NCI-H1092 treated with DMSO at 0.1 percent for 48 hours (cell line): ENCODE results near the gene TMEM185A.
"Not testable (repeated sequence)": the region's sequence is repeated elsewhere in the genome, so short reads cannot be mapped to it uniquely, and the experiment has no call there.

Experiments
- DNase-seq: peaks from one replicate; lab custom pipeline; 2025; lab: John Stamatoyannopoulos, UW

Gene TMEM185A

DNA sequence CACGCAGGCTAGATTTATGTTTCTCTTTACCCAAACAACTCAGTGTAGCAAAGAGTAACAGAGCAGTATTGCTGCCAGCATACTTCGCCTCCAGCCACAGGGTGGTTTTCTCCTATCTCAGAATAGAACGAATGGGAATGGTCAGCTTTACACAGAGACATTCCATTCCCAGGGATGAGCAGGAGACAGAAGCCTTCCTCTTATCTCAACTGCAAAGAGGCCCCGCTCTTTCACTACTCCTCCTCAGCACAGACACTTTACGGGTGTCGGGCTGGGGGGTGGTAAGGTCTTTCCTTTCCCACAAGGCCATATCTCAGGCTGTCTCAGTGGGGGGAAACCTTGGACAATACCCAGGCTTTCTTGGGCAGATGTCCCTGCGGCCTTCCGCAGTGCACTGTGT lies 4.8 kb downstream of the TMEM185A start:
- not testable (repeated sequence) for DNase-seq

DNA sequence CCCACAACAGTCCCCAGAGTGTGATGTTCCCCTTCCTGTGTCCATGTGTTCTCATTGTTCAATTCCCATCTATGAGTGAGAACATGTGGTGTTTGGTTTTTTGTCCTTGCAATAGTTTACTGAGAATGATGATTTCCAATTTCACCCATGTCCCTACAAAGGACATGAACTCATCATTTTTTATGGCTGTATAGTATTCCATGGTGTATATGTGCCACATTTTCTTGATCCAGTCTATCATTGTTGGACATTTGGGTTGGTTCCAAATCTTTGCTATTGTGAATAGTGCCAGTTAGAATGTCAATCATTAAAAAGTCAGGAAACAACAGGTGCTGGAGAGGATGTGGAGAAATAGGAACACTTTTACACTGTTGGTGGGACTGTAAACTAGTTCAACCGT lies 11.9 kb downstream of the TMEM185A start:
- not testable (repeated sequence) for DNase-seq

DNA sequence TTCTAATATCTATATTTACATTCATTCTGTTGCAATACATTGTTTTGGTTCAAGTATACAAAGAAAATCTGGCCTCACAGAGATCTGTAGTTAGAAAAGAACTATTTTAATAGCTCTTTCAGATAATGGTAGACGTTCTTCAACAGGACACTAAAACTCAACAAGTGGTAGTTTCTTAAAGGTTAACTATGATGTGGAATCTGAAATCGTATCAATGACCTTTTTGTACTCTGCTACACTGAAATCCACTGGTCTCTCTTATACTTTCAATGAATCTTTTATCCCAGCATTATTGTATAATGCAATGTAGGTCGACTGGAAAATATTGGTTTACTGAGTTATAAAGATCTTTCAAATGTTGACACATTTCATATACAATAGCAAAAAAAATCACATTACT lies 12.7 kb downstream of the TMEM185A start:
- no peak for DNase-seq

DNA sequence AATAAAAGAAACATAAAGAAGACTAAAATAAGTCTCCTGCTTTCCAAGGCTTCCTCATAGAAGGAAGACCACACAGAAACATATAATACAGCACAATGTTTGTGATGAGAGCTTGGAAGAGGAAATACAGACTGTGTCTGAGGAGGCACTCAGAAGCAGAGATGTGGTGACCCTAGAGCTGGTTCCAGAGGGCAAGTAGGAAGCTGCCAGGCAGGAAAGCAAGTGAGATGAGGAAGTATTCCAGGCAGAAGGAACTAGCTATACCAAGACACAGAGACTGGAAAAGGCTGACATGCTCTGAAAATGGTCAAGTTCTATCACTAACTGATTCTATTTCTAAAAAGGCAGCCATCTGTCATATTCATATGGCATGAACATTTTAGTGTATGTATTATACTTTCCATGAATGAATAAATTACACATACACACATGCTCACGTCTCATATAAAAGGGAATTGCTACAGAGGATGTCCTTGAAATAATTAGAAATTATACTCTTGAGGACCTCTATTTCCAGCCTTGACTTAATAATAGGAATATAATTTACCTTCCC lies 19.9 kb downstream of the TMEM185A start:
- no peak for DNase-seq

DNA sequence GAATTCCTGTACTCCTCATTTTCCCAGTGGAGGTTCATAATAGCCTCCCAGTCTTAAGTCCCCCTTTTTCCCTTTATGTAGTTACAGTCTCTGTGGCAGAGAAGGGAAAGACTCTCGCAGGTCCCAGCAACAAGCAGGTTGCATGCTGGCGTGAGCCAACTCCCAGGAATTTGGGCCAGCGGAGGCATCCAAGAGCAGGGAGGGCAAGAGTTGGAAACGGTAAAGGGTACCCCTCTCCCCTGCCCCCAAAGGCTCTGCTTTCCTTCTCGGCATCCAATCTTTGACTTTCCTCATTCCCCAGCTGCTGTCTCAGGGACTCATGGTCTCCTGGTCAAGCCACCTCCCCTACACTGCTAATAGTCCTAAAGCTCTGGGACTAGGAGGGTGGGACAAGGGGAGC lies 21.1 kb downstream of the TMEM185A start:
- no peak for DNase-seq

DNA sequence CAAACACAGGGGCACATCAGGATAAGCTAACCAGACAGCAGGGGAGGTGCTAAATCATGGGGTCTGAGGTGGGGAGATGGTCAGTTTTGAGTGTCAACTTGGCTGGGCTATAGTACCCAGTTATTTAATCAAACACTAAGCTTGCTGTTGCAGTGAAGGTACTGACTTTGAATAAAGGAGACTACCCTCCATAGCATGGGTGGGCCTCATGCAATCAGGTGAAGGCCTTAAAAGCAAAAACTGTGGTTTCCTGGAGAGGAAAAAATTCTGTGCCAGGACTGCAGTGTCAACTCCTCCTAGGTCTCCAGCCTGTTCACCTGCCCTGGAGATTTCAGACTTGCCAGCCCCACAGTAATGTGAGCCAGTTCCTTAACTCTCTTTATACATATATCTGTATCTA lies 23.9 kb downstream of the TMEM185A start:
- no peak for DNase-seq

DNA sequence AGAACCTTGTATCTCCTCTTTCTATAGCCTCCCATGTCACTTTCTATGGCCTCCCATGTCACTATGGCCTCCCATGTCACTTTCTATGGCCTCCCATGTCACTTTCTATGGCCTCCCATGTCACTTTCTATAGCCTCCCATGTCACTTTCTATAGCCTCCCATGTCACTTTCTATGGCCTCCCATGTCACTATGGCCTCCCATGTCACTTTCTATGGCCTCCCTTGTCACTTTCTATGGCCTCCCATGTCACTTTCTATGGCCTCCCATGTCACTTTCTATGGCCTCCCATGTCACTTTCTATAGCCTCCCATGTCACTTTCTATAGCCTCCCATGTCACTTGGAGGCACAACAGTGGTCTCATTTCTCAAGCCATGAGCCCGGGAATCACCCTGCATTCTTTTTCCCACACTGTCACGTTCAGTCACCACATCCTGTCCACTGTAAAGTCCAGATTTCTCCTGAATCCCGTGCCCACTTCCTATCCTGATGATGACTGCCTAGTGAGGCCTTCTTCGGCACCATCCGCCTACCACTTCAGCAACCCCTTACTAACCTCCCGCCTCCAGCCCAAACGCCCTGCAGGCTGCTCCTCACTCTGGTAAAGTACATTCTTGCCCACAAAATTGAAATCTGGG lies 26.2 kb downstream of the TMEM185A start:
- not testable (repeated sequence) for DNase-seq

DNA sequence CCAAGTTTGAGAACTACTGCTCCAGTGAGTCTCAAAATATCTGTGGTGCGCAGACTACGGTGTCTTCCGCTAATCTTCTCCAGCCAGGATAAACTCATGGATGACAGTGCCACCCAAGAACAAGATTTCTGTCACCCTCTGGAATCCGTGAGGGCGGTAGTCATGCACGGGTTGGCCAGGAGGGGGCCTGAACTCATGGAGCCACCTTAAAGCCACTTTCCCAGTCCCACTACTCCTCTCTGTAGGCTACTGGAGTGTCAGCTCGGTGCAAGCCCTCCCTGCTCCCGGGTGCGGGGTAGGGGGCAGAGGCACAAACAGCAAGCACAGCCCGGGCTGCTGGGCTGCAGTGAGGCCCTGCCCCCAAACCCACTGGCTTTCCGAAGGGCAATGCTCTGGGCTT lies 33.0 kb downstream of the TMEM185A start:
- not testable (repeated sequence) for DNase-seq

DNA sequence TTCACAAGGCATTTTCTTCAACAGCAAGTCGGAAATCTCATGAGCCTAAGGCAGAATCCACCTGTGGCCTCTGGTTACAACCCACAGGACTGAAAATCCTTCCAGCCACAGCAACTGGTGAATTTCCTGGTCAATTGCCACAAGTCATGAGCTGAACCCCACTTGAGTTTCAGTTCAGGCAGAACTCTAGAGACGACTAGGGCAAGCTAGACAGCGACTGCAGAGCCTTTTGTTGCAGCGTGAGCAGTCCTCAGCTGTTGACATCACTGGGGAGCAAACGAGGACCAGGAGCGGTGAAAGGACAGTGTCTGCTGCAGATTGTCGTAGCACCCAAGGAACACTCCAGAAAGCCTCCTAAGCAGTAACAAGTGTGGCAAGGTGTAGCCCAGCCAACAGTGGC lies 35.6 kb downstream of the TMEM185A start:
- DNase-seq = not testable (repeated sequence)

DNA sequence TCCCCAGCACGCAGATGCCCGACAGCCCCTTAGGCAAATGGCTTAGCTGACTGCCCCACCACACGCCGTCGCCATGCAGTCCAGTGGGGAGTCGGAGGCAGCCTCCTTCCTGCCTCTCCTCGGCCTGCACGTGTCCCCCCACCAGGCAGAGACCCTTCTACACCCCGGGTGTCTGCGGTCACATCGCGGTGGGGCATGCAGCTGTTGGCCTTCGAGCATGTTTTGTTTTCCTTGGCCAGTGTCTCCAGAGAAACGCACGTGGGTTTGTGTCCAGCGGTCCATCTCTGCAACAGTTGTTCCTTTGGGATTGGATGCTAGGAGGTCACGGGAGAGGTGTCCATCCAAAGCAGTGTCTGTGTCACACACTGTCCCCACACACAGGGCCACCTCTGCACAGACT lies 36.4 kb downstream of the TMEM185A start, which contains the start of gene HSFX2:
HSFX2 (minus strand) TSS at position 101 of the 400 bp plus-strand sequence. CDS start 614 bp downstream, outside the sequence.
- DNase-seq = not testable (repeated sequence)

DNA sequence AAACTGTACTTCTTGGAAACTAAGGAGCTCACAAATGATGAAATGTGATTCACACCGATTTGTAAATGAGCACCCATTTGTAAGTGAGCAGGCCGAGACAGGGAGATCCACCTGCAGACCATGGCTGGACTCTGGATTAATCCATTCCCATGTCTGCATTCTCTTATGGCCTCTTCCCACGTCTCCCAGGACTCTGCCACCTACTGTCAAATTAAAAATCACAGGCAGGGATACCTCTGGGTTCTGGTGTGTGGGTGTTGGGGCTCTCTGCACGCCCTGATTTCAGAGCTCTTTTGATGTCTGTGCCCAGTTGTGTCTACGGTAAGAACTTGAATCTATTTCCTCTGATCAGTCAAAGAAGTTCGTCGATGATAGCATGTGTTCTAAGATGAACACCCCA lies 40.6 kb downstream of the TMEM185A start:
- not testable (repeated sequence) for DNase-seq

DNA sequence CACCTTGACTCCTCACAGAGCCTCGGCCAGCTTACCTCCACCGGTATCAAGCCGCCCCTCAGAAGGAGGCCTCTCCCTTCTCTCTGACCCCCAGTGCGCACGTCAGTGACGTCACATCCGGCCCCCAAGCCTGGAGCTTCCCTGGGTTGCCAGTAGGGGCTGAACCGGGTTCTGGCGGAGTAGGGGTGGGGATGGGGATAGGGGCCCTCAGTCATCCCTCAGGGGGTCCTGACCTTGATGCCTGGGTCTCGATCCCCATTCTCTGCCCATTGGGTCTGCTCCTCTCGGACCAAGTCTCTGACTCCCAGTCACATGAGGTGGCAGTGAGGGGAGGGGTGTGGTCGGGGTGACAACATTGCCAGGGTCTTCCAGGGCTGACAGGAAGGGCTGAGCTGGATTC lies 44.2 kb downstream of the TMEM185A start, which contains the start of gene MAGEA9B:
MAGEA9B (minus strand) TSS at position 101 of the 400 bp plus-strand sequence. CDS start 4,280 bp downstream, outside the sequence.
- not testable (repeated sequence) for DNase-seq

DNA sequence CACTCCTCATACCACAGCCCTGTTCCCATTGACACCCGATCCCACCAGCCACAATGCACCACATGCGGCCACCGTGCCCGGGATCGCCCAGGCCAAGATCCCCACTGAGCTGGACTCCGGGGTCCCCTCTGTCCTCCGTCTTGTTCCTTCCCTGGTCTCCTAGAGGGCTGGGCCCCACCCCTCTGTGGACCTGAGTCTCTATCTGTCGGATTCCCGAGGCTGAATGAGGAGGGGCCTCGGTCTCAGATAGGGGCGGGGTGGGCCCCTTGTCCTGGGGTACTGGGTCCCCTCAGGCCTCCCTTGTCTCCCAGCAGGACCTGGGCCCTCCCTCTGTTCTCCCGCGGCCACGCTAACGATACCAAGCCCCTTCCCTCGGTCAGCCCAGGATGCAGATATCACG lies 46.0 kb downstream of the TMEM185A start:
- not testable (repeated sequence) for DNase-seq

DNA sequence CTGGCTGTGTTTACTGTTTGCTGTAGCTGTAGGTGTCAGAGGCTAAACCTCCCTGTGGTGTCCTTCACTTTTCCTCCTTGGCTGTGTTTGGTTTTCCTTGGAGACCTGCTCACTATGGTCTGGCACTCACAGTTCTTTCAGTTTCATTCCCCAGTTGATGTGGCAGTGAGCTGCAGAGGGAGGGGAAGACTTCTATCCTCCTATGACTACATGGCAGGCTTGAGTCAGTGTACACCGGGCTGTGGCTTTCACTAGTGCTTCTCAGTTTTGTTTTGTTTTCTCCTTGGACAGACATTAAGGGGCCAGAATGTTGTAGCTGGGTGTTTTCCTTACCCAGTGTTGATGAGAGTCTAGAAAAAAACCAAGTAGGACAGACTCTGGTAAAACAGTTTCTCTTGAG lies 58.1 kb downstream of the TMEM185A start:
- not testable (repeated sequence) for DNase-seq

DNA sequence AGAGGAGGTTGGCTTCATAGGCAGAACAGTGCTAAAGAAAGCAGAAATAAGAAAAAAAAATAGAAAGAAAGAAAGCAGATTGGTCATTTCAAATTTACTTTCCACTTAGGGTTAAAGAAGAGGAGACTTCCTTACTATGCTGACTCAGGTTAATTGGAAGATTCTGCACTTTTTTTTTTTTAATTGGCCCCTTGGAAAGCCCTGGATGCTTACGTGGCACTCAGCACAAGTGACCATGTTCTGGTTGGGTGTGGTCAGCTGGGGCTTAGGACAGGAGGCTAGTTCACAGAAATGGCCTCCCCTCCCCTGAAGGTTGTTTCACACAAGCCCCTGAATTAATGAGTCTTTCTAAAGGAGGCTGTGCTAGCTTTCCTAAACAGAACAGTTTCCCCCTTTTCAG lies 58.8 kb downstream of the TMEM185A start:
- no peak for DNase-seq

DNA sequence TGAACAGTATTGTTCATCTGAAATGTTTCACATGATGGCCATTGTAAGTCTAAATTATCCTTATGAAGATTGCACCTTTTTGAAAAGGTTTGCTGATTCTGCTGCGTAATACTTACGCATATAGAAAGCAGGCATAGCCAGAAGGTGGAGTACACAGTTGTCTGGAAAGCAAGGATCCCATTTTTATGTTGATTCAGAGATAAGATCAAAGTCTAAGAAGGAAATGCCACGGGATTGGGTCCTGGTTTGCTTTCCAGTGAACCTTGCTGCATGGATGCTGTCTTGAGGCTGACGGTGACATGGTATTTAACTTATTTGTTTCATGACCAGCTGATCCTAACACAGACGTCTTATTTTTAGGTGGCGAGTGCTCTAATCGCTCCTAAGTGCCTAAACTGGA lies 59.8 kb downstream of the TMEM185A start:
- no peak for DNase-seq

DNA sequence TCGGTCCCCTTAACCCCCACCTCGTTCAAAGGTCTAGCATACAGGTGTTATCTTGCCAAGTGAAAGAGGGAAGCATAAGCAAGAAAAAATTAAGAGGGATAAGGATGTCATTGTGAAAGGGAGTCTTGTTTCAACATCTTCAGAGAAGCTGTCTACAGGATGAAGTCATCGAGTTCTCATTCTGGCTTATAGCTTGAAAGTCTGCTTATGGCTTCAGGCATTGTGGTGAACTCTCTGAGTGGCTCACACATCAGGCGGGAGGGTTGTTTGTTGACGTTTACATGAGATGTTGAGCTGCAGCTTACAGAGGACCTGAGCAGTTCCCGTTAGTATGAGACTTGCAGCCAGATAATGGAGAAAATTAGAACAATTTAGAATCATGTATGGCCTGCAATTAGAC lies 60.9 kb downstream of the TMEM185A start:
- DNase-seq = no peak

DNA sequence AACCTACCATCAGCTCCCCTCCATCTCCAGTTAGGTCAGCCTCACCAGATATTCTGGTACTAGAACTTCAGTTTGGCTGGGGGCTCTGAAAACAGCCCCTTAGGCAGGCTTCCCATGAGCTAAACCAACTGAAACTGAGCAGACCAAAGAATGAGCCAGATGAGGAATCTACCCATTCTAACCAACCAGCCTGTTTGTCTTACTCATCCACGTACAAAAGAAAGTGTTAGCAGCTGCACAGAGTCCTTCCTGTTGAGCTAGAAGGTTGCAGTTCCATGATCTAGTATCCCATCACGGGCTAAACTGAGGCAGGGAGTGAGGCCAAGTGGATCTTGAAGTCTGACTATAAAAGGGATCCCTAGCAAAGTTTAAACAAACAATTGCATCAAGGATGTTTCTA lies 61.8 kb downstream of the TMEM185A start:
- DNase-seq = no peak

DNA sequence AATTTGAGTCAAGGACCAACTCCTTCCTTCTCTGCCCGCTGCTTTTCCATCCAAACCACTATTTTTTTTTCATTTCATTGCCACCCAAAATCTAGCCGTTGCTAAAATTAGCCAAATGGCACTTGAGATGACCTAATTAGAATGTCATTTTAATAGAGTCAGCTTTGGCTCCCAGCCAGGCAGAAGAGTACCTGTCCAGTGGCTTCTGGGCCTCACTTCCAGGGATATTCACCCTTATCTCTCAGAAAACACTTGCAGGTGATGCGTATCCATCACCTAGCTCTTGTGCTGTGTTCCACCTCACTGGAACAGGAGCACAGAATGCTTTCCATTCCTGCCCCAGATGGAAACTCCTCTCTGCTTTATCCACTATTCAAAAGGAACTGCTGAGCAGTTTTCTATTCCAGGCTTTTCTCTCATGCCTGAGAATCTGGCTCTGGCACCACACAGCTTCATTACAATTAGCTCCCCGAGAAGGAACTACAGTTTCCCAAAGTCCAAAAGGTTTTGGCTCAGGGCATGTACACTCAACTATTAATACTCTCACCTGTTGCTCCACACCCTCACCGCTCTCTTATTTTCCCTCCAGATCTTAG lies 62.8 kb downstream of the TMEM185A start:
- DNase-seq = no peak

DNA sequence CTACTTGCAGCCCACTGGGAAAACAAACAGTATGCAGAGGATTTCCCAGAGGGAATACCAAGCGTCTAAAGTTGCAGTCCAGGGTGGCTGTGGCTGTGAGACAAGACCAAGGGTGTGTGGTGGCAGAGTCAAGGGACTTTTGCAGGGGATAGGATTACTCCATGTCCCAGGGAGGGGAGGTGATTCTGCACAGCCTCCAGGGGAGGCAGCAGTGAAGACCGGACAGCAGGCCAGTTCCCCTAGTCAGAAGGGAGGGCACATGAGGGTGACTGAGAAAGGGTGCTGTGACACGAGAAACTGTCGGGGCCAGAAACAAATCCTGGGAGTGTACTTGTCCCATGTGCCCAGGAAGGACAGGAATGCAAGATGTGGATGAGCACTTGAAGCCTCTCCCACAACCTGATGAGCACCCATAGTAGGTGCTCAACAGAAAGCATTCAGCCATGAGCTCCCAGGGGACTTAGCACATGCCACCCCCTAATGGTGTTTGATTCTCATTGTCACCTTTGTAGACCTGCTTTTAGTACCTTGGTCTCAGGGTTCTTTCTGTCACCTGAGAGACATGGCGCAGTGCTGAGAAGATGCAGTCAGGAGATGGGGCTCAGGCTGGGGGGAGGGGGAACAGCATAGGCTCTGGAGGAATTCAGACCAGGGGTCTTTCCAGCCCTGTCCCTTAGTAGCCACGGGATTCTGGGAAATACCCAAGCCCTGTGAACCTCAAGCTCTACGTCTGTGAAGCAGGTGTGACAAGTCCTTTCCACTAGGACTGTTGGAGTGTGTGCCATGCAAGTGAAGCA lies 63.8 kb downstream of the TMEM185A start:
- DNase-seq = no peak

DNA sequence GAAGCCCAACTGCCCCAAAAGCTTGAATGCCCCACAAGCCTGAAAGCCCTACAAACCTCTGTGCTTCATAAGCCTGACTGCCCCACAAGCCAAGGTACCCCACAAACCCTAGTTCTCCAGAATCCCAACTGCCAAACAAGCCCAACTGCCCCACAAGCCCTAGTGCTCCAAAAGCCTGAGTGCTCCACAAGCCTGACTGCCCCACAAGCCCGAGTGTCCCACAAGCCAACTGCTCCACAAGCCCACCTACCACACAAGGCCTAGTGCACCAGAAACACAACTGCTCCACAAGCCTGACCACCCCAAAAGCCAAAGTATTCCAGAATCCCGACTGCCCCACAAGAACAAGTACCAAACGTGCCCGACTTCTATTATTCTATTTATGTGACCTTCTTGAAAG lies 68.2 kb downstream of the TMEM185A start:
- DNase-seq = no peak

DNA sequence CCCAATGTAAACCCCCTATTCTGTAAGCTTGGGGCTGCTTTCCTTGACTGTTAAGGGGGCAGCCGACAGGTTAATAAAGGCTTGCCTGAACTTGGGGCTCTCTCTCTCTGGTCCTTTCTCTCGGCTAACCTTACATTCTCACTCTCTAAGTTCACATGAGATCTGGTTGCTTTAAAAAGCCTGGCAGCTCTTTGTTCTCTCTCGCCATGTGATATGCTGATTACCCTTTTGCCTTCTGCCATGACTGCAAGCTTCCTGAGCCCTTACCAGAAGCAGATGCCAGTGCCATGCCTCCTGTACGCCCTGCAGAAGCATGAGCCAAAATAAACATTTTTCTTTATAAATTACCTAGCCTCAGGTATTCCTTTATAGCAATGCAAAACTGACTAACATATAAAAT lies 76.3 kb downstream of the TMEM185A start:
- DNase-seq = not testable (repeated sequence)

DNA sequence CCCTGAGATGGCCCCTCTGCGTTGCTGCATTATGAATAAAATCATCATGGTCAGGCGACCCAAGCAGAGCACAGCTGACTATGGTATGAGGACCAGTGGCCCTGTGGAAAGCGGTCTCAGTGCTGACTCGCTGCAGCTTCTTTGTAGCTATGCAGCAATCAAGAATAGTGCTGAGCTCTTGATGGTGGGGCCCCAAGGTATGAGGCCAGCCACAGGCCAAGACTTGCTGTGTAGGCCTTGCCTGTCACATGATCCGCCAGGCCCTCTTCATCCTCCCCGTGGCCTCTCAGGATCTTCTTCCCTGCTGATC lies 79.7 kb downstream of the TMEM185A start:
- DNase-seq = not testable (repeated sequence)
